ENCODE measurements around the gene KAZN.

DNA sequence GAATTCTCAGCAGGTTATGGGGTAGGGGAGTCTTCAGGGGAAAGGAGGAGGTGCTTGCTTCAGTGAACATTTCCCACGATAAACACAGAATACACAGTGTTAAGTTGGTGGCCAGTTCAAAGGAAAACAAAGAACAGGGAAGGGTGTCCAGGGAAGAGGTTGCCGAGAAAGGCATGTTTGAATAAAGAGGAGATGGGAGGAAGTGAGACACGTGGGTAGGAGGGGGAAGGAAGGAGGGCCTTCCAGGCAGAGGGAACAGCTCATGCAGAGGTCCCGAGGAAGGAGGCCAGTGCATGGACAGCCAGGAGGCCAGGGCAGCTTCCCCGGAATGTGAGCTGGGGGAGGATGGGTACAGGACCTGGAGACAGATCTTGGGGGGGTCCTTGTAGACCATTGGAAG, 424.7 kb downstream of the KAZN start:
- TF ChIP-seq, protein P1, sequence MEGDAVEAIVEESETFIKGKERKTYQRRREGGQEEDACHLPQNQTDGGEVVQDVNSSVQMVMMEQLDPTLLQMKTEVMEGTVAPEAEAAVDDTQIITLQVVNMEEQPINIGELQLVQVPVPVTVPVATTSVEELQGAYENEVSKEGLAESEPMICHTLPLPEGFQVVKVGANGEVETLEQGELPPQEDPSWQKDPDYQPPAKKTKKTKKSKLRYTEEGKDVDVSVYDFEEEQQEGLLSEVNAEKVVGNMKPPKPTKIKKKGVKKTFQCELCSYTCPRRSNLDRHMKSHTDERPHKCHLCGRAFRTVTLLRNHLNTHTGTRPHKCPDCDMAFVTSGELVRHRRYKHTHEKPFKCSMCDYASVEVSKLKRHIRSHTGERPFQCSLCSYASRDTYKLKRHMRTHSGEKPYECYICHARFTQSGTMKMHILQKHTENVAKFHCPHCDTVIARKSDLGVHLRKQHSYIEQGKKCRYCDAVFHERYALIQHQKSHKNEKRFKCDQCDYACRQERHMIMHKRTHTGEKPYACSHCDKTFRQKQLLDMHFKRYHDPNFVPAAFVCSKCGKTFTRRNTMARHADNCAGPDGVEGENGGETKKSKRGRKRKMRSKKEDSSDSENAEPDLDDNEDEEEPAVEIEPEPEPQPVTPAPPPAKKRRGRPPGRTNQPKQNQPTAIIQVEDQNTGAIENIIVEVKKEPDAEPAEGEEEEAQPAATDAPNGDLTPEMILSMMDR (IDR thresholded peaks at IDR 0.05; ENCODE audit: control extremely low read depth in 1 of 3, insufficient read depth in 1 of 3, low read depth in 1 of 3, low read length in 3 of 3): no peak
- TF ChIP-seq MAFK (IDR thresholded peaks at IDR 0.05; ENCODE audit: low read depth, low read length): no peak
- no peak for TF ChIP-seq SP2 (IDR thresholded peaks at IDR 0.05; ENCODE audit: low read length)
- no peak for TF ChIP-seq CHD2 (IDR thresholded peaks at IDR 0.05; ENCODE audit: low read length)
- no peak for TF ChIP-seq POLR2A (IDR thresholded peaks at IDR 0.05; ENCODE audit: control extremely low read depth in 1 of 2, low read depth in 2 of 2, low read length in 2 of 2)
- TF ChIP-seq, protein P2, sequence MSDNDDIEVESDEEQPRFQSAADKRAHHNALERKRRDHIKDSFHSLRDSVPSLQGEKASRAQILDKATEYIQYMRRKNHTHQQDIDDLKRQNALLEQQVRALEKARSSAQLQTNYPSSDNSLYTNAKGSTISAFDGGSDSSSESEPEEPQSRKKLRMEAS (IDR thresholded peaks at IDR 0.05): no peak
- TF ChIP-seq TAF7 (optimal IDR thresholded peaks at IDR 0.05; ENCODE audit: borderline replicate concordance, low read depth, low read length): no peak
